HEK293 (cell line): ENCODE results near the gene ASB6.
A peak's percentile ranks its signal among the peaks of the same experiment; 100 is the strongest.

Experiments
- CTCF ChIA-PET: fragments of 350-600 bp; formaldehyde crosslinking; extraction: SDS; loops from one replicate; lab custom pipeline; 2021; ENCODE audit warnings: antibody characterized with exemption; lab: Yijun Ruan, JAX
- POLR2A ChIA-PET: fragments of 300-600 bp; formaldehyde crosslinking; extraction: SDS; loops from one replicate; lab custom pipeline; 2020; ENCODE audit warnings: antibody characterized with exemption, inconsistent platforms; lab: Yijun Ruan, JAX
- H3K27ac ChIP-seq: fragments of 200-500 bp; sonication (Bioruptor generic); 2 replicates; pipeline ENCODE4 v1.5.1; 2014; ENCODE audit warnings: low read depth, low read length, control low read depth, inconsistent platforms; ENCODE audit errors: extremely low read depth
- H3K36me3 ChIP-seq, 2 experiments: fragments of 200-500 bp in 1 of 2; sonication (Bioruptor generic) in 1 of 2; 1 replicate in 1 of 2; 2 replicates in 1 of 2; pipeline ENCODE4 v1.5.1; 2014 to 2017; ENCODE audit warnings: inconsistent platforms in 2 of 2, low read length in 2 of 2; ENCODE audit not compliant: control insufficient read depth in 2 of 2, insufficient read depth in 1 of 2
- H3K4me1 ChIP-seq: fragments of 200-500 bp; sonication (Bioruptor generic); 2 replicates; pipeline ENCODE4 v1.5.1; 2014; ENCODE audit warnings: mild to moderate bottlenecking, low read length, inconsistent platforms; ENCODE audit not compliant: control insufficient read depth, insufficient read depth
- H3K4me3 ChIP-seq: 2 replicates; pipeline ENCODE4 v1.5.1; 2011; ENCODE audit warnings: low read depth, mild to moderate bottlenecking, control low read depth, low read length, moderate library complexity
- H3K9me3 ChIP-seq: fragments of 200-500 bp; sonication (Bioruptor generic); 2 replicates; pipeline ENCODE4 v1.5.1; 2014; ENCODE audit warnings: low read depth, low read length, inconsistent platforms; ENCODE audit not compliant: control insufficient read depth, insufficient read depth
- IKZF3 ChIP-seq: fragments of 450-650 bp; IDR thresholded peaks from 2 replicates; pipeline ENCODE4 v1.5.0; 2018; ENCODE audit warnings: missing biosample characterization, mild to moderate bottlenecking, missing genetic modification characterization, moderate library complexity
- KLF1 ChIP-seq: fragments of 450-650 bp; formaldehyde crosslinking; IDR thresholded peaks from 2 replicates; pipeline ENCODE4 v1.5.1; 2016; ENCODE audit warnings: missing biosample characterization, missing genetic modification characterization
- SCRT2 ChIP-seq: fragments of 450-650 bp; formaldehyde crosslinking; IDR thresholded peaks from 2 replicates; pipeline ENCODE4 v1.5.1; 2016; ENCODE audit warnings: missing biosample characterization, missing genetic modification characterization
- SP3 ChIP-seq: fragments of 450-650 bp; formaldehyde crosslinking; IDR thresholded peaks from 2 replicates; pipeline ENCODE4 v1.5.1; 2016; ENCODE audit warnings: missing biosample characterization, missing genetic modification characterization
- ZBTB17 ChIP-seq: fragments of 450-650 bp; formaldehyde crosslinking; IDR thresholded peaks from 2 replicates; pipeline ENCODE4 v1.5.1; 2016; ENCODE audit warnings: missing biosample characterization, missing genetic modification characterization
- ZBTB21 ChIP-seq: fragments of 450-650 bp; formaldehyde crosslinking; IDR thresholded peaks from 2 replicates; pipeline ENCODE4 v1.5.1; 2017; ENCODE audit warnings: missing biosample characterization, missing genetic modification characterization
- ZBTB7A ChIP-seq: fragments of 450-650 bp; formaldehyde crosslinking; IDR thresholded peaks from 2 replicates; pipeline ENCODE4 v1.5.1; 2016; ENCODE audit warnings: low read depth, missing biosample characterization, missing genetic modification characterization
- ZFHX2 ChIP-seq: fragments of 450-650 bp; formaldehyde crosslinking; conservative IDR thresholded peaks from 2 replicates; pipeline ENCODE4 v1.5.1; 2016; ENCODE audit warnings: missing biosample characterization, missing genetic modification characterization
- ZFP37 ChIP-seq: fragments of 450-650 bp; formaldehyde crosslinking; IDR thresholded peaks from 2 replicates; pipeline ENCODE4 v1.5.1; 2016; ENCODE audit warnings: missing biosample characterization, missing genetic modification characterization
- ZFP69B ChIP-seq: fragments of 450-650 bp; formaldehyde crosslinking; IDR thresholded peaks from 2 replicates; pipeline ENCODE4 v1.5.1; 2016; ENCODE audit warnings: missing biosample characterization, missing genetic modification characterization
- ZNF155 ChIP-seq: fragments of 450-650 bp; formaldehyde crosslinking; IDR thresholded peaks from 2 replicates; pipeline ENCODE4 v1.5.1; 2016; ENCODE audit warnings: missing biosample characterization, missing genetic modification characterization
- ZNF157 ChIP-seq: fragments of 450-650 bp; formaldehyde crosslinking; IDR thresholded peaks from 2 replicates; pipeline ENCODE4 v1.5.1; 2016; ENCODE audit warnings: missing biosample characterization, missing genetic modification characterization
- ZNF221 ChIP-seq: fragments of 450-650 bp; formaldehyde crosslinking; IDR thresholded peaks from 2 replicates; pipeline ENCODE4 v1.5.1; 2017; ENCODE audit warnings: missing biosample characterization, missing genetic modification characterization, borderline replicate concordance
- ZNF280D ChIP-seq: fragments of 450-650 bp; formaldehyde crosslinking; IDR thresholded peaks from 2 replicates; pipeline ENCODE4 v1.5.1; 2016; ENCODE audit warnings: missing biosample characterization, missing genetic modification characterization
- ZNF335 ChIP-seq: fragments of 450-650 bp; formaldehyde crosslinking; conservative IDR thresholded peaks from 2 replicates; pipeline ENCODE4 v1.5.1; 2016; ENCODE audit warnings: missing biosample characterization, missing genetic modification characterization
- ZNF521 ChIP-seq: fragments of 450-650 bp; formaldehyde crosslinking; IDR thresholded peaks from 2 replicates; pipeline ENCODE4 v1.5.1; 2017; ENCODE audit warnings: missing biosample characterization, mild to moderate bottlenecking, missing genetic modification characterization
- ZNF571 ChIP-seq: fragments of 450-650 bp; formaldehyde crosslinking; IDR thresholded peaks from 2 replicates; pipeline ENCODE4 v1.5.0; 2017; ENCODE audit warnings: missing biosample characterization, missing genetic modification characterization
- ZNF596 ChIP-seq: fragments of 450-650 bp; IDR thresholded peaks from 2 replicates; pipeline ENCODE4 v1.5.0; 2018; ENCODE audit warnings: missing biosample characterization, mild to moderate bottlenecking, missing genetic modification characterization, moderate library complexity
- ZNF623 ChIP-seq: fragments of 450-650 bp; formaldehyde crosslinking; IDR thresholded peaks from 2 replicates; pipeline ENCODE4 v1.5.1; 2016; ENCODE audit warnings: missing biosample characterization, missing genetic modification characterization
- ZNF624 ChIP-seq: fragments of 450-650 bp; formaldehyde crosslinking; IDR thresholded peaks from 2 replicates; pipeline ENCODE4 v1.5.1; 2017; ENCODE audit warnings: missing biosample characterization, missing genetic modification characterization
- ZNF645 ChIP-seq: fragments of 450-650 bp; formaldehyde crosslinking; IDR thresholded peaks from 2 replicates; pipeline ENCODE4; 2016; ENCODE audit warnings: missing biosample characterization, missing genetic modification characterization
- ZNF776 ChIP-seq: fragments of 450-650 bp; formaldehyde crosslinking; IDR thresholded peaks from 2 replicates; pipeline ENCODE4 v1.5.0; 2017; ENCODE audit warnings: missing biosample characterization, missing genetic modification characterization, borderline replicate concordance
- ZSCAN18 ChIP-seq: fragments of 450-650 bp; formaldehyde crosslinking; IDR thresholded peaks from 2 replicates; pipeline ENCODE4 v1.5.1; 2016; ENCODE audit warnings: missing biosample characterization, missing genetic modification characterization
- ZSCAN30 ChIP-seq: fragments of 450-650 bp; IDR thresholded peaks from 2 replicates; pipeline ENCODE4 v1.5.1; 2018; ENCODE audit warnings: missing biosample characterization, mild to moderate bottlenecking, missing genetic modification characterization, moderate library complexity

Gene ASB6

GRCh38 chr9:129612815-129613519 lies 29.0 kb downstream of the ASB6 start:
- POLR2A ChIA-PET, result no interaction called here
- peak; percentile 53; the same call in 1 of the 2 replicates for TF ChIP-seq KLF1 (tag by site-specific recombination)
- no peak for TF ChIP-seq ZNF776 (tag by site-specific recombination)
- TF ChIP-seq IKZF3, result no peak
- no peak overlapping the region for H3K4me3 ChIP-seq
- H3K27ac ChIP-seq, result no peak overlapping the region
- H3K4me1 ChIP-seq, result no peaks in the 10 kb centered on the region; the same call in 1 of the 2 replicates
- no peaks in the 10 kb centered on the region for H3K36me3 ChIP-seq
- CTCF ChIA-PET, result interaction anchor here (0.6 to 23.4 kb wide), 14 partner anchors 10 to 1795 kb away, joined by 3 to 507 read pairs (median 4); partner anchors contain the start of genes C9orf50 and NTMT1
- no peaks in the 10 kb centered on the region for H3K9me3 ChIP-seq

- Histone ChIP-seq H3K4me3 (no peak overlapping the region), H3K9me3 (no peaks in the 10 kb centered on the region), H3K27ac (no peak overlapping the region), H3K4me1 (no peaks in the 10 kb centered on the region; the same call in 1 of the 2 replicates), H3K36me3 (no peaks in the 10 kb centered on the region)
- ChIA-PET POLR2A (no interaction called here), CTCF (interaction anchor here (0.6 to 23.4 kb wide), 9 partner anchors 11 to 977 kb away, joined by 3 to 507 read pairs (median 5); partner anchors contain the start of genes ASB6, C9orf50 and NTMT1)
- TF ChIP-seq ZSCAN30 (tag by site-specific recombination) (no peak), ZSCAN18 (tag by site-specific recombination) (no peak), ZNF521 (tag by site-specific recombination) (no peak), ZNF280D (tag by site-specific recombination) (no peak), ZNF571 (tag by site-specific recombination) (no peak), ZBTB7A (tag by site-specific recombination) (no peak), ZNF596 (tag by site-specific recombination) (no peak)
Observed at GRCh38 chr9:129612123-129612522, 29.8 kb downstream of the ASB6 start.

GRCh38 chr9:129611307-129611800 lies 30.6 kb downstream of the ASB6 start:
- ChIA-PET POLR2A (interaction anchor here (1.4 kb wide), 1 partner anchor 471 kb away, joined by 9 read pairs; no protein-coding TSS in a partner anchor), CTCF (interaction anchor here (0.5 to 23.4 kb wide), 28 partner anchors 10 to 750 kb away, joined by 3 to 507 read pairs (median 4); partner anchors contain the start of genes C9orf50 and NTMT1)
- Histone ChIP-seq H3K9me3 (no peaks in the 10 kb centered on the region), H3K36me3 (no peaks in the 10 kb centered on the region), H3K4me1 (no peaks in the 10 kb centered on the region; the same call in 1 of the 2 replicates), H3K4me3 (no peak overlapping the region), H3K27ac (no peak overlapping the region)
- TF ChIP-seq ZFP69B (tag by site-specific recombination) (peak; percentile 90), KLF1 (tag by site-specific recombination) (no peak), ZNF624 (tag by site-specific recombination) (no peak), ZNF221 (tag by site-specific recombination) (no peak), ZBTB17 (no peak; the same call in 1 of the 2 replicates), SCRT2 (0 out of 2 replicates have a peak, but pooled peaks have one; percentile 13), ZNF645 (tag by site-specific recombination) (no peak), ZBTB21 (no peak), ZFP37 (0 out of 2 replicates have a peak, but pooled peaks have one; percentile 19), ZFHX2 (peak; percentile 91), ZNF623 (no peak), ZNF335 (tag by site-specific recombination) (0 out of 2 replicates have a peak, but pooled peaks have one; percentile 38), SP3 (0 out of 2 replicates have a peak, but pooled peaks have one; percentile 41), ZNF155 (no peak), ZNF157 (tag by site-specific recombination) (no peak)
